ENCODE data around the gene TXN2.
"Not testable (repeated sequence)": the region's sequence is repeated elsewhere in the genome, so short reads cannot be mapped to it uniquely, and the experiment has no call there.

Gene TXN2

DNA sequence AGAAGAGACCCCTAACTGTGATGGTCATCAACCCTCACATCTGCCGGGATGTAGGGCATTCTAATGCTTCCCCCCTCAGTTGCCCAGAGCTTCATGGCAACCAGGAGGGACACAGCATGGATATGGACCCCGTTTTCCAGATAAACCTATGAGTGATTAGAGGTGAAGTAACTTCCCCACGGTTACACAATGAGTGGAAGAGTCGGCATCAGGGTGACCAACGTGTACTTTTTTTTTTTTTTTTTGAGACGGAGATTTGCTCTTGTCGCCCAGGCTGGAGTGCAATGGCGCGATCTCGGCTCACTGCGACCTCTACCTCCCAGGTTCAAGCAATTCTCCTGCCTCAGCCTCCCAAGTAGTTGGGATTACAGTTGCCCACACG is 25.0 kb downstream of the TXN2 start:
- DNase-seq (ENCODE audit: low spot score) (no peak), FAIRE-seq (no peak)

DNA sequence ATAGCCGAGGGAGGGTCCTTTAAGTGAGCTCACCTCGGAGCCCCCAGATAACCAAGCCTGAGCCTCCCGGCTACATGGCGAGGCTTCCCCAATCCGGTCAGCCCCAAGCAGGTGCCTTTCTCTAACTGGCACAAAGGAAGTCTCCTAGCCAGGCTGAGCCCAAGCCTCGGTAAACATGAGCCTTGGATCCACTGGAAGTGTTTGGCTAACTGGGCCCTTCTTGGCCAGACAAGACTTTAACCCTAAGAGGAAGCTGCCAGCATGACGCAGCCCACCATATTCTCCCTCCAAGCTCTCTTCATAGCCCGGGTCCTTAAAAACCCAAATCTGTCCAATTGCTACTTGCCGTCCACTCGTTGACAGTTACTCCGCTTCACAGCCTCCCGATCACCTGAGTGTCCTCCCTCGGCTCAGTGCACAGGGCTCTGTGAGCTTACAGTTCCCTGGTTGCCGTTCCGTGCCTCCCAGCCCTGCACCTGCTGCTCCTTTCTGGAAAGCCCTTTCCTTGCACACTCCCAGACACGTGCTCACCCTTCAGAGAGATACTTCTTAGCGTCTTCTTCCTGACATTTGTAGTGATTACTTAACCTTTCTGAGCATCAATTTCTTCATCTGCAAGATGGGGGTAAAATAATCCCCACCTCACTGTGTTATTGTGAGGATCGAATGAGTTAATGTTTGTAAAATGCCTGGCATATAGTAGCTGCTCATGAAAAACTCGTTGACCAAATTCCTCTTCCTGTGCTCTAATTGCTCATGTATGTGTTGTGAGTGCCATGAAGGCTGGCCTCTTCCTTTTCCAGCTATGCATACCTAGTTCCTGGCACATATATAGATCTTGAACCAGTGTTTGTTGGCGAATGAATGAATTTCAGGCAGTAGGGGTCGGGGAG is 25.6 kb downstream of the TXN2 start:
- DNase-seq (ENCODE audit: low spot score): no peak
- FAIRE-seq: no peak

DNA sequence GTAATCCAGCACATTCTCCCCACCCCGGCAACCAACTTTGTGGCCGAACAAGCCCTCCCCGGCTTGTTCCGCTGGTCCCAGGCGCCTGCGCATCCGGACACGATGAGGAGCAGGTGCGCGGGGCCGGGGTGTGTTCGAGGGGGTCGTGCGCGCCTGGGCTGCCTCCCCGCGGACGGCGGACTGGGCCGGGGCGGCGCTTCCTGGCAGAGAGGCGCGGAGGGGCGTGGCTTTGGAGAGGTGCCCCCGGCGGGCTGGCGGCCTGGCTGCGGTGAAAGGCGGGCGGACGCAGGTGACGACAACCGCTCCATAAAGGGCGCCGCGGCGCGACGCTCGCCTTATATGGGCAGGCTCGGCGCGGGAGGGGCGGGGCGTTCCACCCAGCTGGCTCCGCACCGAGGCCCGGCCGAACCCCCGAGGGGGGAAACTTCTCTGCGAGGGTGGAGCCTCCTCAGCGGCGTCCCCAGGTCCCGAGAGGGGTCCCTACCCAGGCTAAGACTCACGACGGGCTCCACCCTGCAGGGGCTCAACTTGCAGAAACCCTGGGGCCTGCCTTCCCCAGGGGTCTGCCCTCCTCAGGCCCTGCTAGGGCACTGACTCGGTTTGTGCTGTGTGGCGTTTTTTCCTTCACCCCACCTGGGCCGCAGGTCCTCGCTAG is 26.4 kb downstream of the TXN2 start:
- DNase-seq (ENCODE audit: low spot score): no peak
- FAIRE-seq: no peak

DNA sequence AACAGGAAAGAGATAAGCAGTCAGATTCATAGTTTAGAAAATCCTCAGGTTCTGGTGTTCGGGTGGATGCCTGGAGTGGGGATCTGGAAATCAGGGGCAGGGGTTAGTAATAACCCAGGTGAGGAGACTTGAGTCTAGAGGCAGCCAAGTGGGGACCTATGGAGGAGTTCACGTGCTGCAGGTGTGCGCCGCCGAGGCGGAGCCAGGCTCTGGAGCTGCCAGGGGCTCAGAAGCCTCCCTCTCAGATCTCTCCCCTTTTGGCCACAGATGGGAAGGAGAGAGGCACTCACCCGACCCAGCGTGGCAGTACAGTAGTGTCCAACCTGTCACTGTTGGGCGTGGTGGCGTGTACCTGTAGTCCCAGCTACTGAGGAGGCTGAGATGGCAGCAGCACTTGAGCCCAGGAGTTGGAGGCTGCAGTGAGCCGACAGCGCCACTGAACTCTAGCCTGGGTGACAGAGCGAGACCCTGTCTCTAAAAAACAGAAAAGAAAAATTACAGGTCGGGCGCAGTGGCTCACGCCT is 27.5 kb downstream of the TXN2 start:
- FAIRE-seq: no peak
- DNase-seq (ENCODE audit: low spot score): no peak

DNA sequence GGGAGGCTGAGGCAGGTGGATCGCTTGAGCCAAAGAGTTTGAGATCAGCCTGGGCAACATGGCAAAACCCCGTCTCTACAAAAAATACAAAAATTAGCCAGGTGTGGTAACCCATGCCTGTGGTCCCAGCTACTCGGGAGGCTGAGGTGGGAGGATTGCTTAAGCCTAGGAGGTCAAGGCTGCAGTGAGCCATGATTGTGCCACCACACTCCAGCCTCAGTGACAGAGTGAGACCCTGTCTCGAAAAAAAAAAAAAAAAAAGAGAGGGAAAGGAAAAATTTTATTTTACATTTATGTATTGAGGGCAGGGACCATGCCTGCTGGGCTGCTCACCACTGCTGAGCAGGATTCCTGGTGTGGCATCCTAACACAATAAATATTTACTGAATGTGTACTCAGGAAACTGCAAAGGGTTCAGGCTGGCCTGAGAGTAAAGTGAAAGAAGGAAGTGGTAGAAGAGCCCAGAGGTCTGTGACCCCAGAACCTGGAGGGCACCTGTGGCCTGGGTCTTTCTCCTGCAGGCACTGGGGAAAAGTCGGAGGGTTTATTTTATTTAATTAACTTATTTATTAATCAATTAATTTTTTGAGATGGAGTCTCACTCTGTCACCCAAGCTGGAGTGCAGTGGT is 28.3 kb downstream of the TXN2 start:
- FAIRE-seq; DNase-seq (ENCODE audit: low spot score): not testable (repeated sequence)

DNA sequence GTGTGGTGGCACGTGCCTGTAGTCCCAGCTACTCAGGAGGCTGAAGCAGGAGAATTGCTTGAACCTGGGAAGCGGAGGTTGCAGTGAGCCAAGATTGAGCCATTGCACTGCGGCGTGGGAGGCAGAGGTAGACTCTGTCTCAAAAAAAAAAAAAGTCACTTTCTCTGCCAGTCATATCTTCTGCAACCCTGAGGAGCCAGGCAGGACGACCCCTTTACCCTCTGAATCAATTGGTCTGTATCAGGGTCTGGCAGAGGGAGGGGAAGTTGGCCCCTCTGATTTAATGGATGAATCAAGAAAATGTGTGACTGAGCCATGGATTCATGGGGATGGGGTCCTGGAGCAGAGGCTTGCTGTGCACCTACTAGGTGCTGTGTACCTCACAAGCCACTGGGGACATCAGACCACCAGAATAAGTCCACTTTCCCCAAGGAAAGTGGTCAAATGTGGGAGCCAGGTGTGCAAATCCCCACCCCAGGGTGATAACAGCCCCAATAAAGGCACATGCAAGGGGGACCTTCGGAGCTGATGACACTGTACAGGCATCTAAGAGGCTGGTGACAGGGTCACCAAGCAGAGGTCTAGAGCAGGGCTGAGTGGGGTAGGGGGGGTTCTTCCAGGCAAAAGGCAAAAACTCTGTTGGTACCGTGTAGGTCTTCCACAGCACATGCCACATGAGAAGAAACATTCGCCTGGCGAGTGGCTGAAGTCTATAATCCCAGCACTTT is 29.0 kb downstream of the TXN2 start:
- DNase-seq (ENCODE audit: low spot score): no peak
- no peak for FAIRE-seq

DNA sequence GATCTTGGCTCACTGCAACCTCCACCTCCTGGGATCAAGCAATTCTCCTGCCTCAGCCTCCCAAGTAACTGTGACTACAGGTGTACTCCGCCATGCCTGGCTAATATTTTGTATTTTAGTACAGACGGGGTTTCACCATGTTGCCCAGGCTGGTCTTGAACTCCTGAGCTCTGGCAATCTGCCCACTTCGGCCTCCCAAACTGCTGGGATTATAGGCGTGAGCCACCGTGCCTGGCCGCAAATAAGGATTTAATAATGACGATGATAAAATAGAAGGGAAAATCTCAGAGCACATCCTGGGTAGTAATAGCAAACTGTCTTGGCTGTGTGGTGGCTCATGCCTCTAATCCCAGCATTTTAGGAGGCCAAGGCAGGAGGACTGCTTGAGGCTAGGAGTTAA is 30.5 kb downstream of the TXN2 start:
- not testable (repeated sequence) for DNase-seq (ENCODE audit: low spot score); FAIRE-seq

DNA sequence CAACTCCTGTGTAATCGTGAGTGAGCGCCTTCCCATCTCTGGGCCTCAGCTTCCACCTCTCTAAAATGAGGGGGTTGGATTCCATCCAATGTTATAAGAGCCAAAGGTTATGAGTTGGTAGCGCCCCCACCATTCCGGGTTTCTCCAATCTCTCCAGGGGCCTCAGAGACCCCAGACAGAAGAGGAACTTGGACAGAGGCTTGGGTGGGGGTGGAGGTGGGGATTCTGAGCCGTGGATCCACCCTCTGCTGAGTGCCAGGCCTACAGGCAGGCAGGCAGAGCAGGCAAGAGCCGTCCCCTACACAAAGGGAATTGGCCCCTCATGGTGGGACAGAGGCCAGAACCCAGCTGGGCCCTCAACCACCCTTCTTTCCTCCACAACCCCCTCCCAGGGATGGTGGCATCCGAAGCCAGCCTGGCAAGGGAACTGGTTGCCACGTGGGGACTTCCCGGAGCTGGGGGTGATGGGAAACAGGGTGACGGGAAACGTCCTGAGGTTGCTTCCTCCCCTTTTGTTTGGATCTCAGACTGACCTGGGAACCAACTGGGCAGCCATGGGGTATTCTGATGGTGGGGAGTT is 31.8 kb downstream of the TXN2 start:
- DNase-seq (ENCODE audit: low spot score): no peak
- no peak for FAIRE-seq

DNA sequence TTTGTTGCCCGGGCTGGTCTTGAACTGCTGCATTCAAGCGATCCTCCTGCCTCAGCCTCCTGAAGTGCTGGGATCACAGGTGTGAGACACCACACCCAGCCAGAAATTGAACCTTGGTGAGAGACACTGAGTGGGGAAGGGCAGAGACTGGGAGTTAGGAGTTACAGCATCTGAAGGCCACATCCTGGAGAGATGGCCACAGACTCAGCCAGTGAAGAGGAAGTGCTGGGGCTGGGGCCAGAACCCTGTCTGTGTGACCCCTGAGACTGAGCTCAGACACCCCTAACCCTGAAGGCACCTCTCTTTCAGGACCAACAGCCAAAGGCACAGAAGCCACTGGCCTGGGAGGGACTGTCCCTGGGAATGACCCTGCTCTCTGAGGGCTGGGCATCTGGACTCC is 33.8 kb downstream of the TXN2 start:
- no peak for DNase-seq (ENCODE audit: low spot score)
- no peak for FAIRE-seq

DNA sequence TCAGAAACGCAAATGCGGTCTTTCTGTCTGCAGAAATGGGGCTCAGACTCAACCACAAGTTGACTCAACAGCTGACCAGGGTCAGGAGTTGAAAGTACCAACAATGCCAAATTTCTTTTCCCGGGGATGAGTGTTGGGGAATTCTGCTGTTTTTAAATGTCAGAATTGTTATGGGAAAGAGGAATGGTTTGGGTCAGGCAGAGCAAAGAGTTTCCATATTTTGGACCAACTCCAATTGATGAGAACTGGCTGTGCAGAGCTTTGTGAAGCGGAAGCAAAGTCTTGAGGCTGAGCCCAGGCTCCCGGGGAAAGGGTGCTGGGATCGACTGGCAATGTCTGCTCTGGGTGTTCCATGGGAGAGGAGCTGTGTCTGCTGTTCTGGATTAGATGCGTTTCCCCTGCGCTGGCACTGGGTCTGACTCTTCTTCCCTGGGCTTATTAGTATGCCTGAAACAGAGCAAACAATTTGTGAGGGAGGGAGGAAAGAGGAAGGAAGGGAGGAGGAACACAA is 36.2 kb downstream of the TXN2 start:
- DNase-seq (ENCODE audit: low spot score) (peak; percentile 67), FAIRE-seq (peak; percentile 85)

DNA sequence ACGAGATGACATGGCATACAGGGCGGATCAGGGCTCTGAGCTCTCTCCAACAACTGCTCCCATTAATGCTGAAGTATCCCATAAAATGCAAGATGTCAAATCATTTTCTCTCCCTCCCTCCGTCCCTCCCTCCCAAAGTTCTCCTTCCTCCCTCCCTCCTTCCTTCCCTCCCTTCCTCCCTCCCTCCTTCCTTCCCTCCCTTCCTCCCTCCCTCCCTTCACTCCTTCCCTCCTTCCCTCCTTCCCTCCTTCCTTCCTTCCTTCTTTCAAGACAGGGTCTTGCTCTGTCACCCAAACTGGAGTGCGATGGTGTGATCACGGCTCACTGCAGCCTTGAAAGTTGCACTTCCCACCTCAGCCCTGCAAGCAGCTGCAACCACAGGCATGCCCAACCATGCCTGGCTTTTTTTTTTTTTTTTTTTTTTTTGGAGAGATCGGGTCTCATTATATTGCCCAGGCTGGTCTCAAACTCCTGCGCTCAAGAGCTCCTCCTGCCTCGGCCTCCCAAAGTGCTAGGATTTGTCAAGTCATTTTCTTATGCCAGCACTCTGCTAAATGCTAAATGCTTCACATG is 38.2 kb downstream of the TXN2 start:
- FAIRE-seq (no peak), DNase-seq (ENCODE audit: low spot score) (peak; percentile 5)

DNA sequence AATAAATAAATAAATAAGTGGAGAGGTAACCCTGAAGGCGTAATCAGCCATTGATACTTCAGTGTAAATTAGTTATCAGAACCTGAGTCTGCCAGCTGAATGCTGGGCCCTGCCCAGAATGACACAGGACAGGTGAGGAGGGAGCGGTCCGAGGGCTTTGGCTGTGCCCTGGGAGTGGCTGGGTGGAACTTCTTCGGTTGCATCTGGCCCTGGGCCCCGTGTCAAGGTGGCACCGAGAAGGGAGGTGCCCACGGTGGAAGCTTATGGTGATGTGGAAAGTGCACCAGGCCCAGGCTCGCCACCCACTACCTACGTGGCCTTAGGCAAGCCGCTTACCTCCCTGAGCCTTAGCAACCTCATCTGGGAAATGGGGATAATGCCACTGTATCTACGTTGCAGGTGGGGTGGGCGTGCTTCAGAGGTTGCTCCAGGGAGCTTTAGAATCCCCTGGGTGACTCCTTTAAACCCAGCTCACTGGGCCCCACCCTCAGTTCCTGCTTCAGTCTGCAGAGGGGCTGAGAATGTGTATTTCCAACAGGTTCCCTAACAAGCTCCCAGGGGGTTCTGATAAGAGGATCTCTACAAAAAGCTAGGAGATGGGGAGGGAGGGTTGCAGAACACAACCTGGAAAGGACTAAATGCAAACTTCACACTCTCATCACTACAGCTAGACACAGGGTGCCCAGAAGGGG is 38.8 kb downstream of the TXN2 start:
- DNase-seq (ENCODE audit: low spot score) (no peak), FAIRE-seq (no peak)

DNA sequence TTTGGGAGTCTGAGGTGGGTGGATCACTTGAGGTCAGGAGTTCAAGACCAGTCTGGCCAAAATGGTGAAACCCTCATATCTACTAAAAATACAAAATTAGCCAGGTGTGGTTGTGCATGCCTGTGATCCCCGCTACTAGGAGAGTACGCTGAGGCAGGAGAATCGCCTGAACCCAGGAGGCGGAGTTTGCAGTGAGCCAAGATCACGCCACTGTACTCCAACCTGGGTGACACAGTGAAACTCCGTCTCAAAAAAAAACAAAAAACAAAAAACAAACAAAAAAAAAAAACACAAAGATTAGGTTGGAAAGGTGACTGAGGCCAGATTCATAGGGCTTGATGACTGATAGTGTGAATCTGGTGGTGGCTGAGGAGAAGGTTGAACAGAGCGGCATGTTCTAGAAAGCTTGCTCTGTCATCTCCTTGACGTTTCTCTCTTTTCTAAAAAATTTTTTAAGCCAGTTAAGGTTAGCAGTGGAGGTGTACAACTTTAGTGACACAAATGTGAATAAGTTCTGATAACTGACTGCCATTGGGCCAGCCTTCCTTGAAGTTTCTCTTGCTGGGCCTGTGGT is 40.9 kb downstream of the TXN2 start:
- no peak for FAIRE-seq

DNA sequence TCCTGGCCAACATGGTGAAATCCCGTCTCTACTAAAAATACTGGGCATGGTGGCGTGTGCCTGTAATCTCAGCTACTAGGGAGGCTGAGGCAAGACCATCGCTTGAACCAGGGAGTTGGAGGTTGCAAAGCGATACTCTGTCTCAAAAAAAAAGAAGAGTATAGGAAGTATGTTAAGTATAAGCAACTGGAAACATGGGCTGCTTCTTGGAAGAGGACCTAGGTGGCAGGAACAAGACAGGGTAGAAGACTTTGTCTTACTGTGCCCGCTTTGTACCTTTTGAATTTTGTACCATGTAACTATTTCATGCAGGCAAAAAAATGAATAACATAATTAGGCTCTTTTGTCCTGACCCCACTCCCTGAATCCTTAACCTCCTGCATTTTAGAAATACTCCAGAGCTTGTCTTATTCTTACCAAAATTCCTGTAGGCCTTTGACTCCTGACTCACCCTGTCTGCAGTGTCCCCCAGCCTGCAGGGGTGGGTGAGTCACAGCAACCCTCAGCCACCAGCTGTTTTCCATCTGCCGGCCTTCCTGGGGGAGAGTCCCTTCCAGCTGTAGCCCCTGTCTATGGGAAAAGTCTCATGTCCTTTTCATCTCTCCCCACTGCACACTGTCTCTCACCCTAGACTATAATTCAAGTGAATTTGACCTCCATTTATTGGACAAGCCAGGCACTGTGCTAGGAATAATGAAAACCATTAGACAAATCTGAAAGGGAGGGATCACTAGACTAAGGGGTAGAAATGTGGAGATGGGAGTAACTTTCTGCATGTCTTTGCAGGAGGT is 41.8 kb downstream of the TXN2 start:
- DNase-seq (ENCODE audit: low spot score) (peak; percentile 77), FAIRE-seq (peak; percentile 88)

More for the DNA sequence above, 40.9 kb downstream of the TXN2 start:
- DNase-seq (ENCODE audit: low spot score): no peak

DNA sequence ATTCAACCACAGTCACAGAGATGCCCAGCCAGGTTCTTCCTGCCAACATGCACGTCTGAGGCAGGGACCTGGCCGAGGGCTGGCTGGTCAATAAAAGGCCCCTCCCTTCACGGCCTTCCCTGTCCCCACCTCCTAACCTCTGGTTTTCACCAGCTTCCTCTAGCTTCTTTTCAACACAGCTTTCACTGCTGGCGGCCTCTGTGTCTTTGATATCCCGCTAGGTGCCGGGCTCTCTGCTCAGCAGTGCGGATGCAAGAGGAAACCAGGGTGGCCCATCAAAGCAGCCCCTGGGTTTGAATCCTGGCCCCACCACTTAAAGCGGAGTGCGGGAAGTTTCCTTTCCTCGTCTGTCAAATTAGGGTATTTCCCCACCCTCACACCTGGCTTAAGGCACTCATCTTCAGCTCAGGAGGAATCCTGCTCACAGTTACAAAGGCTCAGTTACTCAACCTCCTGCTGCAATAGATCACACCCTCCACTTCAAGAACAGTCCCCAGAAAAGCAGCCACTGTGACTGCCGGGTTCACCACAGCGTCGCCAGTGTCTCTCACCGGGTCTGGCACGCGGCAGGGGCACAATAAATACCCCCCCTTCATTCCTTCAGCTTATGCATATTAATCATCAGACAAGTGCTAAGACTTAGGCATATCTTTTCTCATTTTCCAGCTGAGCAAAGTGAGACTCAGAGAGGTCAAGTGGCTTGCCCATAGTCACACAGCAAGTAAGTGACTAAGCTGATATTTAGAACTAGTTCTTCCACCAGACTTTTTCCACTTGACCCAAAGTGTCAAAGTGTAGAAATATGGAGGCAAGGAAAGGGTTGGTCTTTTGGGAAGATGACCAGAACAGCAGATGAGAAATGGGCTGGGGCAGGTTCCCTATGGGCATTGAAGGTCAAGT is 45.7 kb downstream of the TXN2 start:
- peak; percentile 50 for DNase-seq (ENCODE audit: low spot score)
- FAIRE-seq: no peak

DNA sequence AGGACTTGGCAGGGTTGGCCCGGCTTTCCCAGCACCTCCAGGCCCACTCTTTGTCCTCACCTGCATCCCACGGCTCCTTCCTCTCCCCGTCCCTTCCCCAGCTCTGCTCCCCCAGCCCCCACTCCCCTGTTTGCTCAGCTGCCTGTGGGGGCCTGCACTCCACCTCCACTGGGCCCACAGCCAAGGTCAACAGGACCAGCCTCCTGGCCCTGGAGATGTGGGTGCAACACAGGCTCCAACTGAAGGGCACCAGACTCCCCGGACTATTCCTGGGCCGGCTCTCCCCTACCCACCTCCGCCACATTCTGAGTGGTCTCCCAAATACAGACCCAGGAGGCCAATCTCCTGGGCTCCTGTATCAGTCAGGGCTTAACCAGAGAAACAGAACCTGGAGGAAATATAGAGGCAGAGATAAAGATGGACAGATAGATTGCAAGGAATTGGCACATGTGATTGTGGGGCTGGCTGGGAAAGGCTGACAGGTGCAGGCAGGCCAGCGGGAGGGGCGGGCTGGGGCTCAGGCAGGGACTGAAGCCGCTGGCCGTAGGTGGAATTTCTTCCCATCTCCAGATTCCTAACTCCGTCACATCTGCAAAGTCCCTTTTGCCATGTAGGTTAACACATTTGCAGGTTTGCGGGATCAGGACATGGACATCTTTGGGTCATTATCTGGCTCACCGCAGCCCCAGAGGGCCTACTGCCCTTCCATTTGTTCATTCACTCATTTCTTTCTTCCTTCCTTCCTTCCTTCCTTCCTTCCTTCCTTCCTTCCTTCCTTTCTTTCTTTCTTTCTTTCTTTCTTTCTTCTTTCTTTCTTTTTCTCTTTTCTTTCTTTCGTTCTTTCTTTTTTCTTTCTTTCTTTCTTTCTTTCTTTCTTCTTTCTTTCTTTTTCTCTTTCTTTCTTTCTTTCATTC is 47.9 kb downstream of the TXN2 start:
- FAIRE-seq: no peak
- no peak for DNase-seq (ENCODE audit: low spot score)

Data from RCC 7860 (cell line).